Endodermal cell (in vitro differentiated cells): ENCODE results near the gene KTN1. TPM values are rescaled to one million over a fixed set of nuclear protein-coding genes. Genes with fewer than 3 reads are reported as not detected.

Source experiments
- DNase-seq: peaks from one replicate; pipeline ENCODE4 v3.0.0-alpha.2; 2017
- H3K27ac ChIP-seq: 2 replicates; pipeline ENCODE4 v1.5.1; 2013; ENCODE audit warnings: mild to moderate bottlenecking, low read depth, low read length, moderate library complexity
- H3K27me3 ChIP-seq: 2 replicates; pipeline ENCODE4 v1.6.1; 2013; ENCODE audit warnings: mild to moderate bottlenecking, low read length, moderate library complexity; ENCODE audit not compliant: insufficient read depth, control insufficient read depth, poor library complexity, severe bottlenecking
- H3K36me3 ChIP-seq: 2 replicates; pipeline ENCODE4 v1.7.0; 2013; ENCODE audit warnings: mild to moderate bottlenecking, low read length, moderate library complexity; ENCODE audit not compliant: control insufficient read depth, insufficient read depth
- H3K4me1 ChIP-seq: one replicate; pipeline ENCODE4 v1.7.0; 2013; ENCODE audit warnings: low read length; ENCODE audit not compliant: control insufficient read depth, insufficient read depth
- H3K4me3 ChIP-seq: 2 replicates; pipeline ENCODE4 v1.5.1; 2013; ENCODE audit warnings: mild to moderate bottlenecking, low read length, moderate library complexity
- H3K9ac ChIP-seq: 2 replicates; pipeline ENCODE4 v1.6.1; 2013; ENCODE audit warnings: mild to moderate bottlenecking, low read length, moderate library complexity; ENCODE audit not compliant: poor library complexity, severe bottlenecking; ENCODE audit errors: extremely low read depth
- H3K9me3 ChIP-seq: 2 replicates; pipeline ENCODE4 v1.6.1; 2013; ENCODE audit warnings: mild to moderate bottlenecking, low read length, moderate library complexity; ENCODE audit not compliant: control insufficient read depth
- H3K27ac Mint-ChIP-seq: 2 replicates; pipeline ENCODE4 v1.8.0; 2020; ENCODE audit warnings: mixed read lengths
- H3K27me3 Mint-ChIP-seq: 2 replicates; pipeline ENCODE4 v1.8.0; 2021; ENCODE audit warnings: mild to moderate bottlenecking, mixed read lengths; ENCODE audit not compliant: insufficient read depth
- H3K36me3 Mint-ChIP-seq: 2 replicates; pipeline ENCODE4 v1.8.0; 2020; ENCODE audit warnings: low read depth, mixed read lengths
- H3K4me1 Mint-ChIP-seq: 2 replicates; pipeline ENCODE4 v1.8.0; 2020; ENCODE audit warnings: mixed read lengths
- H3K4me3 Mint-ChIP-seq: 2 replicates; pipeline ENCODE4 v1.8.0; 2020; ENCODE audit warnings: mild to moderate bottlenecking, moderate library complexity, mixed read lengths
- H3K9me3 Mint-ChIP-seq: 2 replicates; pipeline ENCODE4 v1.8.0; 2020; ENCODE audit warnings: mild to moderate bottlenecking, mixed read lengths
- WGBS, 2 experiments: methylation state at CpG; one replicate each; pipeline versions ENCODE4 v1.1.5 to v1.1.7; 2013; ENCODE audit warnings: missing lambda C conversion rate in 2 of 2, mixed read lengths in 1 of 2; ENCODE audit not compliant: insufficient coverage in 1 of 2, insufficient read length in 1 of 2; 5-methylcytosine and 5-hydroxymethylcytosine counted together
- total RNA-seq, 2 donors: library from RNA; stranded (reverse); fragmentation: NEBNext Ultra II Directional in 1 of 2; extraction: Animal tissue kit (Norgen Biotek cat#: 25700) in 1 of 2; gene quantifications; 2 replicates in 1 of 2; 3 replicates in 1 of 2; pipeline ENCODE4 v1.2.1, GENCODE V29; 2021
- TF ChIP-seq, protein P1 (sequence below): fragments of 200-600 bp; sonication (generic); conservative IDR thresholded peaks from 2 replicates; pipeline ENCODE4 v1.5.0; 2021; ENCODE audit warnings: antibody characterized with exemption, mild to moderate bottlenecking

The KTN1 gene
- total RNA-seq, 2 donors from 2014 or later: 215 to 239 TPM

GRCh38 chr14:55578511-55578910 lies 1.5 kb upstream of the KTN1 start:
- Mint-ChIP-seq H3K27me3 (no peaks in the 10 kb centered on the region), H3K4me1 (peaks cover 21% of the 10 kb centered on the region), H3K36me3 (no peaks in the 10 kb centered on the region), H3K4me3 (peak overlapping the region; percentile 93), H3K9me3 (no peaks in the 10 kb centered on the region), H3K27ac (no peak overlapping the region)
- 93 to 94% methylated on average over 5 to 8 of the region's 8 CpGs for WGBS, 2 experiments
- H3K27me3 ChIP-seq: no peaks in the 10 kb centered on the region
- peak overlapping the region; percentile 92 for H3K4me3 ChIP-seq
- no peak for DNase-seq
- H3K4me1 ChIP-seq: no peaks in the 10 kb centered on the region
- H3K27ac ChIP-seq: no peak overlapping the region
- H3K9ac ChIP-seq: peak overlapping the region; percentile 74
- no peaks in the 10 kb centered on the region for H3K9me3 ChIP-seq
- H3K36me3 ChIP-seq: no peaks in the 10 kb centered on the region
- TF ChIP-seq, protein P1, sequence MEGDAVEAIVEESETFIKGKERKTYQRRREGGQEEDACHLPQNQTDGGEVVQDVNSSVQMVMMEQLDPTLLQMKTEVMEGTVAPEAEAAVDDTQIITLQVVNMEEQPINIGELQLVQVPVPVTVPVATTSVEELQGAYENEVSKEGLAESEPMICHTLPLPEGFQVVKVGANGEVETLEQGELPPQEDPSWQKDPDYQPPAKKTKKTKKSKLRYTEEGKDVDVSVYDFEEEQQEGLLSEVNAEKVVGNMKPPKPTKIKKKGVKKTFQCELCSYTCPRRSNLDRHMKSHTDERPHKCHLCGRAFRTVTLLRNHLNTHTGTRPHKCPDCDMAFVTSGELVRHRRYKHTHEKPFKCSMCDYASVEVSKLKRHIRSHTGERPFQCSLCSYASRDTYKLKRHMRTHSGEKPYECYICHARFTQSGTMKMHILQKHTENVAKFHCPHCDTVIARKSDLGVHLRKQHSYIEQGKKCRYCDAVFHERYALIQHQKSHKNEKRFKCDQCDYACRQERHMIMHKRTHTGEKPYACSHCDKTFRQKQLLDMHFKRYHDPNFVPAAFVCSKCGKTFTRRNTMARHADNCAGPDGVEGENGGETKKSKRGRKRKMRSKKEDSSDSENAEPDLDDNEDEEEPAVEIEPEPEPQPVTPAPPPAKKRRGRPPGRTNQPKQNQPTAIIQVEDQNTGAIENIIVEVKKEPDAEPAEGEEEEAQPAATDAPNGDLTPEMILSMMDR: no peak

DNA sequence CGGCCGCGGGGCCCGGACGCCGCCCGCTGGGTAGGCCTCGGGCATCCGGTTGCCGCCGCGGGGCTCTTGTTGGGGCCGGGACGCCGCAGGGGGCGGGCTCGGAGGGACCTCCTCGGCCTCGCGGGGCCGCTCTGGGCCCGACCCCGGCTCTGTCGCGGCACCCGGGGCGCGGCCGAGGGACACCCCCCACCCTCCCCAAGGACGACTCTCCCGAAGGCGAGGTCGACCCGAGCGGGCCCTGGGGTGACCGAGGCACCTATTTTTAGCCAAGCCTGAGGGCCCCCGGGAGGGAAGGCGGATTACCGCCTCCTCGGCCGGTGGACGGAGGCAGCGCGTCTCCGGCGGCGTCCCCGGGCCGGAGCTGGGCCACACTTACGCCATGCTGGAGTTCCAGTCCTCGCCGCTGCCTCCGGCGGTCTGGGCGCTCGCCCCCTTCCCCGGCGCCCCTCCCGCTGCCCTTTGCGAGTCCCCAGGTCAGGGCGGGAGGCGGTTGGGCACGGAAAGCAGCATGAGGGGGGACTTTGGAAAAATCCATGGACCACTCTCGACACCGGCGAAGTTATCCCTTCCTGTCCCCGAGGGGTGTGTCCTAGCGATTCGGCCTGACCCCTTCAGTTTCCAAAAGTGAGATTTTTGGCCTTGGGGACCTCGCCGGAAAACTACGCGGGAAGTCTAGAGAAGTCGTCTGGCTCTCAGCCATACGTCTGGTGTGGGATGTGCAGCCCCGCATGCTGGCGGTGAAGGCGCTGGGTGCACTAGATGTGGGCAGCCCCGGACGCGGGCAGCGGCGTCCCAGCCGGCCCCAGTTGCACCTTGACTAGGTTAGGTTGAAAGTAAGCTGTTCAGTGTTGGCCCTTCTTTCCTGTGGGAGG lies 699 bp downstream of the KTN1 start:
- peak; percentile 80 for DNase-seq
- Histone ChIP-seq H3K27me3 (no peaks in the 10 kb centered on the region), H3K9ac (peak overlapping the region; percentile 69), H3K4me1 (peaks cover 4% of the 10 kb centered on the region), H3K4me3 (peak overlapping the region; percentile 79), H3K27ac (peak overlapping the region; percentile 62), H3K9me3 (no peaks in the 10 kb centered on the region), H3K36me3 (no peaks in the 10 kb centered on the region)
- TF ChIP-seq, protein P1: no peak
- peaks cover 27% of the 10 kb centered on the region for H3K4me1 Mint-ChIP-seq
- H3K36me3 Mint-ChIP-seq: no peaks in the 10 kb centered on the region
- H3K27me3 Mint-ChIP-seq: no peaks in the 10 kb centered on the region
- H3K4me3 Mint-ChIP-seq: peak overlapping the region; percentile 83
- H3K9me3 Mint-ChIP-seq: no peaks in the 10 kb centered on the region
- peak overlapping the region; percentile 67 for H3K27ac Mint-ChIP-seq
- 0 to 1% methylated on average over 50 to 82 of the region's 84 CpGs for WGBS, 2 experiments

- Histone ChIP-seq H3K27ac (no peak overlapping the region), H3K36me3 (no peaks in the 10 kb centered on the region), H3K4me1 (peaks cover 8% of the 10 kb centered on the region), H3K4me3 (peak overlapping the region; percentile 79), H3K27me3 (no peaks in the 10 kb centered on the region), H3K9ac (peak overlapping the region; percentile 69), H3K9me3 (no peaks in the 10 kb centered on the region)
- TF ChIP-seq, protein P1: no peak
- Mint-ChIP-seq H3K9me3 (no peaks in the 10 kb centered on the region), H3K36me3 (no peaks in the 10 kb centered on the region), H3K4me1 (peaks cover 32% of the 10 kb centered on the region), H3K27me3 (no peaks in the 10 kb centered on the region), H3K4me3 (peak overlapping the region; percentile 83), H3K27ac (peak overlapping the region; percentile 67)
- 0 to 11% methylated on average over 5 to 6 of the region's 6 CpGs for WGBS, 2 experiments
- no peak for DNase-seq
Measured at GRCh38 chr14:55581342-55581771, 1.4 kb downstream of the KTN1 start.
